Ureter (tissue), 1 donor: ENCODE results near the gene ARPC2. TPM values are rescaled to one million over a fixed set of nuclear protein-coding genes. Genes with fewer than 3 reads are reported as not detected.
A peak's percentile ranks its signal among the peaks of the same experiment; 100 is the strongest.
"Not testable (repeated sequence)": the region's sequence is repeated elsewhere in the genome, so short reads cannot be mapped to it uniquely, and the experiment has no call there.

ENCODE experiments used
- DNase-seq: peaks from one replicate; pipeline ENCODE4 v3.0.0-alpha.2; 2020; ENCODE audit warnings: low spot score
- total RNA-seq: library from RNA; stranded (reverse); gene quantifications from one replicate; pipeline ENCODE4 v1.2.4, GENCODE V29; 2023
- donor health status: DM: yes; HTN: yes; CAD: no.

ARPC2 gene
- total RNA-seq, 1 donor from 2014 or later: 520 TPM

GRCh38 chr2:218270721-218271486, 53.9 kb downstream of the ARPC2 start:
- DNase-seq: peak; percentile 68

GRCh38 chr2:218271487-218271797, 54.5 kb downstream of the ARPC2 start:
- no peak for DNase-seq

GRCh38 chr2:218271865-218272530, 55.0 kb downstream of the ARPC2 start:
- DNase-seq: no peak

GRCh38 chr2:218272531-218273212, 55.7 kb downstream of the ARPC2 start:
- DNase-seq: peak; percentile 93

GRCh38 chr2:218273214-218273907, 56.4 kb downstream of the ARPC2 start:
- not testable (repeated sequence) for DNase-seq

- DNase-seq: no peak
Observed at GRCh38 chr2:218273908-218274249, 56.9 kb downstream of the ARPC2 start.

- no peak for DNase-seq
Observed at GRCh38 chr2:218274586-218274985, 57.6 kb downstream of the ARPC2 start.

GRCh38 chr2:218275371-218276072, 58.5 kb downstream of the ARPC2 start:
- no peak for DNase-seq

GRCh38 chr2:218276986-218277755, 60.2 kb downstream of the ARPC2 start:
- no peak for DNase-seq

GRCh38 chr2:218277921-218278320, 60.9 kb downstream of the ARPC2 start:
- no peak for DNase-seq

- DNase-seq: no peak
Observed at GRCh38 chr2:218278531-218279360, 61.8 kb downstream of the ARPC2 start.

- DNase-seq: no peak
Observed at GRCh38 chr2:218280260-218280870, 63.4 kb downstream of the ARPC2 start.

- DNase-seq: no peak
Observed at GRCh38 chr2:218281449-218281848, 64.5 kb downstream of the ARPC2 start.

GRCh38 chr2:218282173-218282991, 65.4 kb downstream of the ARPC2 start:
- peak; percentile 89 for DNase-seq

- DNase-seq: peak; percentile 79
Observed at GRCh38 chr2:218284106-218284811, 67.3 kb downstream of the ARPC2 start.

GRCh38 chr2:218285604-218286003, 68.6 kb downstream of the ARPC2 start:
- DNase-seq: no peak

- DNase-seq: peak; percentile 96
Observed at GRCh38 chr2:218286570-218287459, 69.8 kb downstream of the ARPC2 start.
